Prostate gland (tissue), 2 donors: ENCODE measurements around the gene PANK4.
"Not testable (repeated sequence)": the region's sequence is repeated elsewhere in the genome, so short reads cannot be mapped to it uniquely, and the experiment has no call there.

Experiments used
- CTCF ChIP-seq, 4 experiments: fragments of 200-600 bp in 2 of 4; fragments of 450-650 bp in 2 of 4; sonication (generic) in 2 of 4; IDR thresholded peaks; 1 replicate in 3 of 4; 2 replicates in 1 of 4; pipeline ENCODE4 v1.5.1; 2016 to 2019; ENCODE audit warnings: antibody characterized with exemption in 4 of 4, mild to moderate bottlenecking in 2 of 4, moderate library complexity in 2 of 4
- POLR2A ChIP-seq: fragments of 450-650 bp; IDR thresholded peaks from one replicate; pipeline ENCODE4 v1.6.1; 2016; ENCODE audit warnings: antibody characterized with exemption, mild to moderate bottlenecking

GRCh38 chr1:2553076-2553475 is 26.7 kb upstream of the PANK4 start:
- not testable (repeated sequence) for TF ChIP-seq POLR2A; CTCF (IDR thresholded peaks at IDR 0.05)
